NCI-H526 (cell line): ENCODE measurements around the gene SH2B3.
"Not testable (repeated sequence)": the region's sequence is repeated elsewhere in the genome, so short reads cannot be mapped to it uniquely, and the experiment has no call there.

ENCODE experiments used
- DNase-seq, 2 experiments: peaks; one replicate each; lab custom pipeline; 2025; lab: John Stamatoyannopoulos, UW

Gene SH2B3

DNA sequence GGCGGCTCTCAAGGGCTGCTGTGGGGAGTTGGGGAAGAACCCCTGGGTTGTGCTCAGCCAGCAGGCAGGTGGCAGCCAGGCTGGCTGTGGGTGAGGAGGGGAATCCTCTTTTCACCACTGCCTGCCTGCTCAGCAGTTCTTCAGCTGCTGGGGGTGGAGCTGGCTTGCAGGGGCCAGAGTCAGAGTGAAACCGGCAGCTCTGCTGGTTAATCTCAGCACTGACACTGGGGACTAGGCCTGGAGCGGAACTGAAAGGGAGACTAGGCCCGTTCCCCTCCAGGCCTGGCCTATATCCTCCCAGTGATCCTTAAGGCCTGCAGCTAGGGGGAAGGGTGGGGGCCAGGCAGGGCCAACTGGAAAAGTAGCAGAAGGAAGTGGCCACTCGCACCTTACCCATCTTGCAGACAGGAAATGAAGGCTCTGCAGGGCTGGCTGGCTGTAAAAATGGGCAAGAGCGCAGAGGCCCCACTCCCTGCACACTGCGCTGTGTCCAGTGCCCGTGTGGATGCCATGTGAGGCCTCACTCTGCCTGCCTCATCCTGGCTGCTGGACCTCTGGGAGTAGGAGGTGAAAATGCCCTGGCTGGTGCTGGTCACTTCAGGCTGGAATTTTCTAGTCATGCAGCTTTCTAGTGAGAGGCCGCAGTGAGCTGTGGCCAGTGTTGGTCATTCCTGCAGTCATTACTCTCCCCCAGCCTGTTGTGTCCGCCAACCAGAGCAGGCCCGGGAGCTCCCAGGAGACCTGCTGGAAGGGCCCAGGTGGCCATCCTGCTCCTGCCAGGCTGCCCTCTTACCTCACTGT is 39.4 kb downstream of the SH2B3 start:
- no peak for DNase-seq

DNA sequence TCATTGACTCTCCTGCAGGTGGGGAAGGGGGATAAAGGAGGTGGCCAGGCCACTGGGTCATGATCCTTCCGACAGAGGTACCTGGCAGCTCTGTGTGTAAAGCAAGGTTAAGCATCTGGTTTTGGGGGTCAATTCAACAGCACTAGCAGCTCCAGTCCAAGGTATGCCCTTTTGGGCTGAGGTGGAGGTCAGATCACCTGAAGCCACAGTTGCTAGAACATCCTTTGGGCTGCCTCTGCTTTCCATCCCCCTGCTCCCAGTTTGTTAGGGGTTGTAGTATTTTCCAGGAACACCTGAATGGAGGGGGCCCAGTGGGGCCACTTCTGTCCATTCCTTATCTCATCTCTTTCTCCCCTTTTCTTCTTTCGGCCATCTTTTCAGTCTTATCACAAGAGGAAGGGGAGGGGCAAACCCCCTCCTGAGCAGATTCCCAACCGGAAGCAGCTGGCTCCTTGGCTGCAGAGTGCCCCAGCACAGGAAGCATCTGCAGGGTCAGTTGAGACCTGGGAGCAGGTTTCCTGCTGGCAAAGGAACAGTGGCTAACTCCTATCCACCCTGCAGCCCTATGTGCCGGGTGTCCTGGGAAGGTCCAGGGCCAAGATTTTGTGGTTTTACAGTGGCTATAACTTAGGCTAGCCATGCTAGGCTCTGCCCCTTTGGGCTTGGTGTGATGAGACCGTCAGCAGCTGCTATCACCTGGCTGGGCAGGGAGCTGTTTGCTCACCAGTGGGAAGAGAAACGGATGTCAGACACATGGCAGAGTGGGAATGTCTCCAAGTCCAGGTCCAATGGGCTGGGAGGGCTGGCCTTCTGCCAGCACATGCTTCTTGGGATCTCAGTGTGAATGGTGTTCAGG is 40.2 kb downstream of the SH2B3 start:
- no peak for DNase-seq

DNA sequence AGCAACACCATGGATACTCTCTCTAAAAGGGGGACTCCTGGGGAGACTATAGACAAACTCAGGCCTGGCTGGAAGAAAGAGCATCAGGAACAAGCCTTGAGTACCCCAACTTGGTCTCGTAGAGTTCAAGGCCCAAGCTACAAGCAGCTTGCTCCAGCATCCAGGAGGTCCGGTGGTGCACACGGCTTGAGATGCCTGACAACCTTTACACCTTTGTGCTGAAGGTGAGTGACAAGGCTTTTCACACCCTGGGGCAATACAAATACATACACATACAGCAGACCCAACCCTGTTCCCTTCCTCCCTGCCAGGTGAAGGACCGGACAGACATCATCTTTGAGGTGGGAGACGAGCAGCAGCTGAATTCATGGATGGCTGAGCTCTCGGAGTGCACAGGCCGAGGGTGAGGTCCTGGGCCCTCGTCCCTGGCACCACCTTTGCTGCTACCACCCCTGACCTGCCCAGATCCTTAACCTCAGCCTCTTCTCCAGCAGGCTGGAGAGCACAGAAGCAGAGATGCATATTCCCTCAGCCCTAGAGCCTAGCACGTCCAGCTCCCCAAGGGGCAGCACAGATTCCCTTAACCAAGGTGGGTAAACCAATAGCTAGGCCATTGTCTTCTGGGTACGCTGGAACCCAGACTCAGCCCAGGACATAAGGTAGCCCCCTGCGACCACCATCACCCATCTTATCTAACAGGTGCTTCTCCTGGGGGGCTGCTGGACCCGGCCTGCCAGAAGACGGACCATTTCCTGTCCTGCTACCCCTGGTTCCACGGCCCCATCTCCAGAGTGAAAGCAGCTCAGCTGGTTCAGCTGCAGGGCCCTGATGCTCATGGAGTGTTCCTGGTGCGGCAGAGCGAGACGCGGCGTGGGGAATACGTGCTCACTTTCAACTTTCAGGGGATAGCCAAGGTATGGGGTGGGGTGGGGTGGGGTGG is 41.2 kb downstream of the SH2B3 start:
- no peak for DNase-seq

DNA sequence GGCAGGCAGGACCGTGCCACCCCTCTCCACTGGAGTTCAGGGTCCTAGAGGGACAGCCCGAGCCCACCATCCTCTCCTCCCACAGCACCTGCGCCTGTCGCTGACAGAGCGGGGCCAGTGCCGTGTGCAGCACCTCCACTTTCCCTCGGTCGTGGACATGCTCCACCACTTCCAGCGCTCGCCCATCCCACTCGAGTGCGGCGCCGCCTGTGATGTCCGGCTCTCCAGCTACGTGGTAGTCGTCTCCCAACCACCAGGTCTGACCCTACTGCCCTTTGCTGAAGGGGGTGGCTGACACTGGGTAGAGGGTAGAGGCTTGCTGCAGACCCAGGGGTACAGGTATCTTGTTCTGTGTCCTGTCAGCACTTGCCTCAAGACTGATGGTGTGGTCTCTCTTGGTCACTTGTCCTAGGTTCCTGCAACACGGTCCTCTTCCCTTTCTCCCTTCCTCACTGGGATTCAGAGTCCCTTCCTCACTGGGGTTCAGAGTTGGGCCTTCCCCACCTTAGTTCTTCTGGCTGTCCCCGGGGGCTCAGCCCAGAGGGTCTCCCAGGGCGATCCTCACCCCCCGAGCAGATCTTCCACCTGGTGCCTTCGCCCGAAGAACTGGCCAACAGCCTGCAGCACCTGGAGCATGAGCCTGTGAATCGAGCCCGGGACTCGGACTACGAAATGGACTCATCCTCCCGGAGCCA is 42.0 kb downstream of the SH2B3 start:
- DNase-seq, result no peak

DNA sequence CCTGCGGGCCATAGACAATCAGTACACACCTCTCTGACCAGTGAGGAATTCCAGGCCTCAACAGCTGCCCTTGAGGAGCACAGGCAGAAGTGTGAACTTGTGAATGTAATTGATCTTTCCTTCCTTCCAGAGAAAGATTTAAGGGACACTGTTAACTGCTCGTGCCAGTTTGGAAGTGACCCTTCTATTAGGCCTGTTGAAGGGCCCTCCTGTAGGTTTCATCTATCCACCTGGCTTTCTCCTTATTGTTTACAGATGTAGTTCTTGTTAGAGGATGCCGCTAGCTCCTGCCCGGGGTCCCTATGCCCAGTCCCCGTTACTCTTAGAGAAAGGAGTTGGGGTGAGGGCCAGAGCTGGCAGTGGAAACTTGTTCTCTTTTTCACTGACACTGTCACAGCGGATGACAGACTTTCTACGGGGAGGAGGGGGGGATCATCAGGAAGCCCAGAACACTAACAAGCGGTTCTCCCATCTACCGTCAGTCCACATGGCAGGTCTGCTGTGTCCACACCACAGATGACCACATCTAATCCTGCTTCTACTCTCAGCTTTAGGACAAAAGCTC is 42.6 kb downstream of the SH2B3 start:
- DNase-seq, result no peak

DNA sequence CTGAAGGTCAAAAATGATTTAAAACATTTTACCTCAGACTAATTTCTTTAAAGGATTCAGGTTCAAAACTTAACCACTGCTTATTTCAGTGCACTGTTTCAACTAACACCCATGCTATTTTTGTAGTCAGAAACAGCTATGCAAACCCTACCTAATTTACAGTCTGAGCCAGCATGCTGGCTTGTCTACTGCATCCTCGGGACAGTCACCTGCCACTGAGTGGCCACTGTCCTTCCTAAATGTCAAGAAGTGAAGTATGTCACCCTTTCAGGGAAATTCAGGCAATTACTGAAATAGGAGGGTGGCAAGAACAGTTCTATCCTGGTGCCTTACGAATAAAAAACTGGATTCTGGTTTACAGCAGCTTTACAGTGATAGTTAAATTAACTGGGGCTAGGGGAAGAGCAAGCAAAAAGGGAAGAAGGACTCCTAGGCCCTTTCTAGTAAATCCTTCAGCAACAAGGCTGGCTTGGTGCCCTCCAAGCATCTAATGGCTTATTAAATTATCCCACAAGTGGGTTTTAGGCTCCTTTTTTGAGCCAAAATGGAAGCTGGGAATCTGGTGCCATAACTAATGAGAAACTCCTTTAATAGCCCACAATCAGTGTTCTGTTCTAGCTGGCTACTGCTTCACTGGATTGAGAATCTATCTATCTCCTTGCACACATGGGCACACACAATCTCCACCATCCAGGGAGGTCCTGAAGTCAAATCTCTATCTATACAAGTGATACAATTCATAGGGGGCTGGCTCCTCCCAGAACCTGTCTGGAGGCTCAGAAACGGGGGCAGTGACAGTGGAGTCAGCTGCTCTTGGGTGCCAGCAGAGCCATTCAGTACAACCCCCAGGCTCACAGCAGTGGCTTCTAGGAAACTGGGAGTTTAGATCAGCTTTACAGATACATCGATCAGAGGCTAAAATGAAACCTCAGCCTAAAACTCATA is 43.4 kb downstream of the SH2B3 start:
- no peak for DNase-seq

DNA sequence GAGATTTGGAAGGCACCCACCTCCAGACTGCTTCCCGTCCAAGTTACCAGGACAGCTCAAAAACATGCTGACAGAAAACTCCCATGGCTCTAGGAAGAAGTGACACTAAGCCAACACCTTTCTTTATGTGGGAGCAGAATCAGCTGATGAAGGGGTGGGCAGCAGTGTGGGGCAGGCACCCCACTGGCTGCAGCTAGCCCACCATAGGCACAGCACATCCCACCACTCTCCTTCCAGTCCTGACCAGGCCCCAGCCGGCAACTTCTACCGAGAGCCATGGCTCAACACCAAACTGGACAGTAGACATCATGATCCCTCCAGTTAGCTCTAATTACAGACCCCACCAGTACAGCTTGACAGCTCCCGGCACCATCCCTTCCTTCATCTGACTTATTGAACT is 45.0 kb downstream of the SH2B3 start:
- DNase-seq, result no peak

DNA sequence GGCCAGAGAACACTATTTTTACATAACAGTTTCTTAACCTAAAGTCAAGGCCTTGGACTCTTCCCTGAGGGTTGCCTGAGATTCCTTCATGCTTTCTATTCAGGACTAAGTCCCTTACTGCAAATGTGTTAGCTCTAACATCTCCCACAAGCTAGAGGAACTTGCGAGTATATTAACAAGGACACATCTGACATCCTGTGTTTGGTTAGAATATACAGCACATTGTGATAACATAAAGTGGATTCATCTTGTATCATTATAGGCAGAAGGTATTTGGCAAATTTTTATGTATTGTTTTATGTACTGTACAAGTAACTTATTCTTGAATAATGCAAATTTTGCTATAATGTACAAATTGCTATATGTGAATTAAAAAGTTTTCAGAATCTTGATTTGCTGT is 45.5 kb downstream of the SH2B3 start:
- DNase-seq, result no peak

DNA sequence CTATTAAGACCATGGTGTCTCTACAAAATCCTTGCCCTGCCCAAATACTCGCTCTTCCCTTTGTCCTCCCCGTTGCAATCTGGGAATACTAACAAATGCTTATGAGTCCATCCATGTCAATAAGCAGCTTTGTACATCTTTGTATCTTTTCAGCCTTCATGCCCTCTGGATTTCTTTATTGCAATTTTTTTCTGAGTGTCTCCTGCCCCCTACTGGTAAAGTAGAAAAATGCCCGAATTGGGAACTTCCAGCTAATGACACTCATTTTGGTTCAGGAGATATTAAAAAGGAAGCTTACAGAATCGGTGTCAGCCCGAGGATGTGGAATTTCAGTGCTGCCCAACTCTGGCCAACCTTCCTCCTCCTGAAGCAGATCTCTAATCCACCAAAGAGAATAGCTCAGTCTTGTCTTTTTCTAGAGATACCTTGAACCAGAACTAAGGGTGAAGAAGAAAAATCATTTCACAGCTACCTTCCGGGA is 46.0 kb downstream of the SH2B3 start:
- DNase-seq, result peak; percentile 20 to 58

DNA sequence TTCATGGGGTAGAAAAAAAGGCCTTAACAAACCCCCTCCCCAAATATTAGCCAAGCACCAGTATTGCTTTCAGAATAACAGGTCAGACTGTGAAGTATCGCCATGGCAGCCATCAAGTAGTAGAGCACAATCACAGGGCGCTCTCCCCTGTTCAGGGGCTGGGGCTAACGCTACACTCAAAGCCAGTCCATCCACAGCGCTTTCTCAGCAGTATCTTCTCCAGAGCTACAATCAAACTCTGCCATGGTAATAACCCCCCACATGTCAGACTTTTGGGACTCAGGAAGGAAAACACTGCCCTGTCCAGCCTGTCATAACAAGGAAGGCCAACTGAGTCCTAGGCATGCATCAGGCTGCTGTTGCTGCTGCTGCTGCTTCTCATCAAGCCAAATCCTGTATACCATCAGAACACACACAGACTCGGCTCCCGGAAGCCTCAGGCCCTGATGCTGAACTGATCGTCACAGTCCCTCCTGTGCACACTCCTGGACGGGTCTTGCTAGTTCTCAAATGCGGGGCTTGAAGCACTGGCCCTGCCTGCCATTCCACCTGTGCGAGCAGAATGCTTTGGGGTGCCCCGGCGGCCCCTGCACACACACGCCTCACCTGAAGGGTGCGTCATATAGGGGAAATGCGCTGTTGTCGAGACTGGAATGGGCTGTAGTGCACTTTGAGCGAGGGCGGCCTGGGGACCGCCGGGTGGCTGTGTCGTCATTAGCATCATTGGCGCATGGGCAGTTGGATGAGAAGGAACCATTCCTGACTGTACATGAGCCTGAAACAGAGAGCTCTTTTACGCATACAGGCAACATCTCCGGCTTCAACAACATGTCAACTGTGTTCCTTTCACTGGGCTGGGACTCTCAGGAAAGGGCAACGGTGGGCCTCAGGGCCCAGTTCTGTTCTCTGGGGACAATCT is 47.6 kb downstream of the SH2B3 start:
- no peak for DNase-seq

DNA sequence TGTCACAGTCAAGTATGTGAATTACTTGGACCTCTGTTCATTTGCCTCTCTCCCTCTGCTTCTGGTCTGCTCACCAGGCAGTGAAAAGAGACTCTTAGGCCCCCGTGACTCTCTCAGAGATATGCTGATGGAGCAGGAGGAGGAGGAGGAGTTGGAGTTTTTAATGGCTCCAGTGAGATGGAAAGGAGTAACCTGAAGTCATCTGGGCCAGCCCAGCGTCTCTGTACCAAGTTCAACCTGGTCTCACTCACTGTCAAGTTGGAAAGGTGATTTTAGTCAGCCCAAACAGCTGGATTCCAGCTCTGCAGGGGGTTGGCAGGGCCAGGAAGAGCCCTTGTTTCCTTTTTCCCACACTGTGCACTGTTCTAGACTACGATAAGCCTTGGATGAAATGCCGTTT is 48.6 kb downstream of the SH2B3 start:
- DNase-seq, result no peak

DNA sequence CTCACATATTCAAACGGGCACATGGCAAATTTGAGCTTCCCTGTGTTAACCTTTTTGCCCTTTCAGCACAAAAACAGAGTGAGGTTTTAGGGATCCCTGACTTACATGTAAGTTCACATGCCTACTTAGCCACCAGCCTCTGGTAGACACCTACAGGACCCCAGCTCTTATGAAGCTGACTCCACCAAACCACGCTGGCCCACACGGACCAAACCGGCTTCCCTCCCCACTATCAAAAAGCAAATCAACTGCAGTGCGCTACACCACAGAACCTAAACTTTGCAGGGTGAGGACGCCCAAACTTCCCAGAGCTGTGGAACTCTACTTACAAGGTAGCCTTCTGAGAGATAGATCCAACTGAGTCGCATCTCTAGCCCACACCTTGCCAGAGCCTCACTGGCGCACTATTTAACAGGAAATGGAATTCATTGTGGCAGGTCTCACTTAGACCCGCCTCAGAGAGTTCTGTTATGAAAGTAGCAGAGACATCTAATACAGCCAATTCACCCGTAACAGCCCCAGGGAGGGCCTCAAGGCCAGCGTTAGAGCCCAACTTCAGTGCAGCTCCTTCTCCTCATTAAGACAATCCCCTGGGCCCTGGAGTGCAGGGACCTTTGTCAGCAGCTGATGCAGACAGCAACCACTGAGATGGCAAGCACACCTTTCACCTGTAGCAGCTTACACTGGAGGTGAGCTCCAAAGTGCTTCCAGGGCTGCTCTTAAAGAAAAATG is 49.2 kb downstream of the SH2B3 start:
- no peak for DNase-seq

DNA sequence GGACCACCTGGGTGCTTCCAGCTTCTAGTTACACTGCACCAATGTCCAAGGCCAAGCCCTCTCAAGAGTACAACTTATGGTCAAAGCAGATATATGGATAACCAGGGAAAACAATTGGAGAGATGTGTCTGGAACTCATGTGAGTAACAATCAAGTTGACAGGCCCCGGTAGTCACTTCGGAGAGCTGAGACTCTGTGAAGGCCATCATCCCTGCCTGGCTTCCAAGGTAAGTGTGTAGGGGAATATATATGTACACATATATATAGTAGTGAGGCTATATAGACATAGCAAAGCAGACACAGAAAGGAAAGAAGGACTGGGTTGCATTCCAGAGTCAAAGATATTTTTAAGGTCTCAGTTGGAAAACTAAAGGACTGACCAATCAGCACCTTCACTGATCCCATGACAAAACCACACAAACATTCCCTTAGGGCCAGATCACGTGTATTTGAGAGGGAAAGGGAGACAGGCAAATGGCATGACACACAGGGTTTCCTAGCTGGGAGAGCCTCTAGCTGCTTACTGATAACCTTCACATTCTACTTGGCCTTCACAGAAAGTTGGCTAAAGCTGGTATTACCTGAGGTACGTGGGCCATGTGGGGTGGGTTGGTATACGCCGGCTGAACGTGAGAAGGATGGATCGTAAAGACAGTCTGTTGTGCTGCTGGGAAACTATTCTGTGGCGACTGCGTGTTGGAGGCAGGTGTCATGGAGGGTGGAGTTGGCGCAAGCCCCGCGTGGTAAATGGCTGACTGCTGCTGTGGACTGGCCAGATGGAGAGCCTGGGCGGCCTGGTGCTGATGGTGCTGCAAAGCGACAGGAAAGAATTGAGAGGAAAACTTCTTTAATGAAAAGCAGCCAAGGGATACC is 50.0 kb downstream of the SH2B3 start:
- DNase-seq, result no peak

DNA sequence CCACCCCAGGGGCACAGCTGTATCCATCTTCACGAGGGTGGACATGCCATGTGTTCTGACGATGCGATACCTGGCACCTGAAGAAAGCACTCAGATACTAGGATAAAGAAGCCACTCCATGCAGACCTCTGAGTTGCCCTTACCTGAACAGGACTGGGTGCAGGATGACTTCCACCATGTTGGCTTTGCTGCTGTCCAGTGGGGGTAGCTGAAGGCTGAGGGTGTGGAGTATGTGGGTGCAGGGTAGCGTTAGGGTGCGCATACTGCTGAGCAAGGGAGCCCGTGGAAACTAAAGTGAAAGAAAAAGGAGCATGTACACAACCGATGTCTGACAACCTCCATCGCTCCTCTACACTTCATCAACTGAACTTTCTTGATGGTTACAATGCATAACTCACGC is 51.3 kb downstream of the SH2B3 start:
- DNase-seq, result no peak

DNA sequence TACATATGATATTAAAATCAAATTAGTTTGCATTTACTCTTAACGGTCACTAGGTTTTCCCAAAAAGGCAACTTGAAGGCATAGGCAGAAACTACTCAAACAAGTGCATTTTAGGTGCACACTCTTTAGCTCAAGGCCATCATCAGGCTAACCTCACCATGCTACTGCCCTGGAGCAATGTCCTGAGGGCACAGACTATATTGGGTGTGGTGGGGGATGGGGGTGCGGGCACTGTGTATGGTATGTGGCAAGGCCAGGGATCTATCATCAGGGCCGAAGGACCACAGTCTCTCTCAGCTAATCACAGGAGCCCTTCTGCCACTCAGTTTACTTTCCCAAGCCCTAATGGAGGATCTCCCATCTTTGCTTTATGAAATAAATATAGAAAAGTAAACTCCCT is 51.9 kb downstream of the SH2B3 start:
- DNase-seq, result no peak

DNA sequence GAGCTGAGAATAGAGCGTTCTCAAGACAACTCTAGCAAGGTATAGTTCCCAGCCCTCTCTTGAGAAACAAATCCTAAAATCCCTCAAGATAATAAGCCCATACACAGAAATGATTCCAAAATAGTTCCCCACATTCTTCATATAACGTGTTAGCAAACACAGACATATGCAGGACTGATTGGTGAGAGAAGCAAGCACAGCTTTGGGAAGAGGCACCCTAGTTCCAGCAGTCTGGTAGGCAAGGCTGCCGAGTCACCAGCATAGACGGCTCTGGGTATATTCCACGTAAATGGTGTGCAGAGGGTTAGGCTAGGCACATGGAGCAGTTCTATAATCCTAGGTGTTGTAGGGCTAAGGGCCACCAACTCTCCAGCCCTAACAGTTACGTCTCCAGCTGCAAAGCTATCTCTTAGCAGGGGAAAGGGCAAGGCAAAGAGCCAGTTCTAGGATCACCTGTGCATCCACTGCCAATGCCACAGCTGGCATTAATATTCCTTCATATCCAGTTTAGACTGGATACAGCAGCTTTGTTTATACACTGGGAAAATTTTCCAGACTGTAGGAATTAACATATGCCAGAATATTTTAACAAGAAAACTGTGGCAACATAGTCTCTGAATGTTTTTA is 52.9 kb downstream of the SH2B3 start:
- DNase-seq, result no peak

DNA sequence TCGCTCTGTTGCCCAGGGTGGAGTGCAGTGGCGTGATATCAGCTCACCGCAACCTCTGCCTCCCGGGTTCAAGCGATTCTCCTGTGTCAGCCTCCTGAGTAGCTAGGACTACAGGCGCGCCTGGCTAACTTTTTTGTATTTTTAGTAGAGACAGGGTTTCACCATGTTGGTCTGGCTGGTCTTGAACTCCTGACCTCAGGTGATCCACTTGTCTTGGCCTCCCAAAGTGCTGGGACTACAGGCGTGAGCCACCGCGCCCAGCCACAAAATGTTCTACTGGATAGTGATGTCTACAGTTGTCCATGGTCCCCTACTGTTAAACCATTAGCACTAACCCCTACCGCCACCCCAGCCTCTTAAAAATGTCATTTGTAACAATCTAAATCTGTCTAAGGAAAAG is 54.4 kb downstream of the SH2B3 start:
- DNase-seq, result not testable (repeated sequence)
